Peyer's patch (tissue), 4 donors: Measurements from ENCODE around the gene GMPR2. TPM values are rescaled to one million over a fixed set of nuclear protein-coding genes. Genes with fewer than 3 reads are reported as not detected.
A peak's percentile ranks its signal among the peaks of the same experiment; 100 is the strongest.
"Not testable (repeated sequence)": the region's sequence is repeated elsewhere in the genome, so short reads cannot be mapped to it uniquely, and the experiment has no call there.

Source experiments
- DNase-seq, 3 donors: peaks; one replicate each; pipeline ENCODE4 v3.0.0-alpha.2; 2017 to 2019
- H3K27ac ChIP-seq, 4 donors: fragments of 200-600 bp; sonication (generic); one replicate each; pipeline ENCODE4 v1.5.1; 2016 to 2019
- H3K27me3 ChIP-seq, 2 donors: fragments of 200-600 bp; sonication (generic); one replicate each; pipeline ENCODE4 v1.5.1; 2019
- H3K36me3 ChIP-seq, 3 donors: fragments of 200-600 bp; sonication (generic); one replicate each; pipeline ENCODE4 v1.5.1; 2016 to 2019
- H3K4me1 ChIP-seq, 4 donors: fragments of 200-600 bp; sonication (generic); one replicate each; pipeline ENCODE4 v1.5.1; 2016 to 2019
- H3K4me3 ChIP-seq, 4 donors: fragments of 200-600 bp; sonication (generic); 1 replicate in 3 of 4; 2 replicates in 1 of 4; pipeline ENCODE4 v1.5.1; 2016 to 2019; ENCODE audit warnings: mild to moderate bottlenecking in 1 of 4
- H3K9me3 ChIP-seq, 4 donors: fragments of 200-600 bp; sonication (generic); one replicate each; pipeline ENCODE4 v1.5.1; 2016 to 2019; ENCODE audit warnings: mild to moderate bottlenecking in 1 of 4
- CTCF ChIP-seq, 6 experiments: fragments of 450-650 bp in 4 of 6; fragments of 200-600 bp in 2 of 6; sonication (generic) in 1 of 6; IDR thresholded peaks; one replicate each; pipeline ENCODE4 v1.5.1; 2017 to 2019; ENCODE audit warnings: antibody characterized with exemption in 6 of 6, mild to moderate bottlenecking in 3 of 6, moderate library complexity in 1 of 6
- POLR2A ChIP-seq, 2 donors: fragments of 450-650 bp; IDR thresholded peaks; one replicate each; pipeline ENCODE4 v1.5.1; 2017; ENCODE audit warnings: antibody characterized with exemption in 2 of 2, mild to moderate bottlenecking in 2 of 2, moderate library complexity in 2 of 2
- total RNA-seq, 4 donors: library from RNA; depleted of rRNA; stranded (reverse); fragments of >200 nt; gene quantifications; one replicate each; pipeline ENCODE4 v1.1.0, GENCODE V29; 2016

GMPR2 gene
- total RNA-seq, 4 donors from 2014 or later: 52.7 to 59.4 (median 55.3) TPM

- TF ChIP-seq CTCF (IDR thresholded peaks at IDR 0.05) (no peak), POLR2A (IDR thresholded peaks at IDR 0.05) (no peak)
- H3K9me3 ChIP-seq: no peaks in the 10 kb centered on the region
- no peak for DNase-seq
- H3K4me3 ChIP-seq: peak overlapping the region in 1 of 4 donors; percentile 73
- H3K27ac ChIP-seq: no peak overlapping the region
- H3K36me3 ChIP-seq: peaks cover 0 to 57% (median 0%) of the 10 kb centered on the region in 3 donors
- no peaks in the 10 kb centered on the region for H3K27me3 ChIP-seq
- peaks cover 0 to 40% (median 7%) of the 10 kb centered on the region in 4 donors for H3K4me1 ChIP-seq
Measured at GRCh38 chr14:24240110-24240918, 7.6 kb downstream of the GMPR2 start.

- TF ChIP-seq CTCF (IDR thresholded peaks at IDR 0.05) (peak; percentile 63 to 87 (median 78)), POLR2A (IDR thresholded peaks at IDR 0.05) (no peak)
- H3K9me3 ChIP-seq: no peaks in the 10 kb centered on the region
- peak; percentile 91 to 97 (median 97) for DNase-seq
Measured at GRCh38 chr14:24241829-24242443, 9.2 kb downstream of the GMPR2 start.

GRCh38 chr14:24243336-24243836 is 10.7 kb downstream of the GMPR2 start:
- TF ChIP-seq POLR2A (IDR thresholded peaks at IDR 0.05) (no peak), CTCF (IDR thresholded peaks at IDR 0.05) (no peak)
- peak overlapping the region; percentile 94 to 98 (median 96) for H3K27ac ChIP-seq
- peak in 1 of 3 donors; percentile 59 for DNase-seq
- H3K4me1 ChIP-seq: peaks cover 0 to 39% (median 7%) of the 10 kb centered on the region in 4 donors
- H3K9me3 ChIP-seq: no peaks in the 10 kb centered on the region
- H3K36me3 ChIP-seq: peaks cover 0 to 28% (median 0%) of the 10 kb centered on the region in 3 donors
- H3K27me3 ChIP-seq: no peaks in the 10 kb centered on the region
- peak overlapping the region; percentile 50 to 73 (median 63) for H3K4me3 ChIP-seq

More at GRCh38 chr14:24241829-24242443, 9.2 kb downstream of the GMPR2 start:
- no peaks in the 10 kb centered on the region for H3K27me3 ChIP-seq
- H3K36me3 ChIP-seq: peaks cover 0 to 43% (median 0%) of the 10 kb centered on the region in 3 donors
- H3K4me1 ChIP-seq: peaks cover 0 to 40% (median 7%) of the 10 kb centered on the region in 4 donors
- peak overlapping the region; percentile 50 to 73 (median 63) for H3K4me3 ChIP-seq
- peak overlapping the region; percentile 94 to 98 (median 96) for H3K27ac ChIP-seq

- H3K4me3 ChIP-seq, H3K27me3 ChIP-seq: not testable (repeated sequence)
Measured at GRCh38 chr14:24245350-24245749, 12.6 kb downstream of the GMPR2 start.

GRCh38 chr14:24246765-24247212 is 14.1 kb downstream of the GMPR2 start:
- H3K4me3 ChIP-seq: no peak overlapping the region
- H3K27me3 ChIP-seq: no peaks in the 10 kb centered on the region
- DNase-seq: peak in 1 of 3 donors; percentile 9
- TF ChIP-seq POLR2A (IDR thresholded peaks at IDR 0.05): no peak
- no peak for TF ChIP-seq CTCF (IDR thresholded peaks at IDR 0.05)
- H3K4me1 ChIP-seq: peaks cover 0 to 7% (median 0%) of the 10 kb centered on the region in 4 donors
- H3K27ac ChIP-seq: peak overlapping the region; percentile 42 to 68 (median 46)
- no peaks in the 10 kb centered on the region for H3K9me3 ChIP-seq
- H3K36me3 ChIP-seq: no peaks in the 10 kb centered on the region

More at GRCh38 chr14:24245350-24245749, 12.6 kb downstream of the GMPR2 start:
- DNase-seq: peak in 1 of 3 donors; percentile 23
- not testable (repeated sequence) for H3K27ac ChIP-seq, H3K36me3 ChIP-seq, H3K9me3 ChIP-seq
- H3K4me1 ChIP-seq: peaks cover 0 to 21% (median 6%) of the 10 kb centered on the region in 4 donors
